ENCODE results near the gene CPA5. TPM values are rescaled to one million over a fixed set of nuclear protein-coding genes. Genes with fewer than 3 reads are reported as not detected.

Gene CPA5
- total and polyA plus RNA-seq, 2 of the 8 experiments (the other 6 are each of a cell fraction or from before 2014, with no cell fraction given): 0.12 TPM; not detected in 1

- FAIRE-seq: no peak
- CTCF ChIA-PET (ENCODE audit: partially characterized antibody): no interaction called here
- TF ChIP-seq JUN (IDR thresholded peaks at IDR 0.05; ENCODE audit: low read depth, low read length): no peak
- TF ChIP-seq CREB1 (IDR thresholded peaks at IDR 0.05): no peak
- TF ChIP-seq BCL11A (IDR thresholded peaks at IDR 0.05; ENCODE audit: low read depth in 2 of 2, low read length in 2 of 2): no peak
- no peak for TF ChIP-seq RAD21 (IDR thresholded peaks at IDR 0.05 in 1 of 2, conservative IDR thresholded peaks at IDR 0.05 in 1 of 2; ENCODE audit: low read depth in 2 of 2, low read length in 2 of 2)
- TF ChIP-seq EGR1 (IDR thresholded peaks at IDR 0.05; ENCODE audit: borderline replicate concordance, low read depth, low read length): no peak
- no peak for TF ChIP-seq CEBPB (IDR thresholded peaks at IDR 0.05; ENCODE audit: low read depth, low read length)
- no peak for TF ChIP-seq SAP30 (IDR thresholded peaks at IDR 0.05; ENCODE audit: insufficient read depth, insufficient replicate concordance, low read length)
- TF ChIP-seq, protein P1, sequence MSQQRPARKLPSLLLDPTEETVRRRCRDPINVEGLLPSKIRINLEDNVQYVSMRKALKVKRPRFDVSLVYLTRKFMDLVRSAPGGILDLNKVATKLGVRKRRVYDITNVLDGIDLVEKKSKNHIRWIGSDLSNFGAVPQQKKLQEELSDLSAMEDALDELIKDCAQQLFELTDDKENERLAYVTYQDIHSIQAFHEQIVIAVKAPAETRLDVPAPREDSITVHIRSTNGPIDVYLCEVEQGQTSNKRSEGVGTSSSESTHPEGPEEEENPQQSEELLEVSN (IDR thresholded peaks at IDR 0.05): no peak
- no peak for TF ChIP-seq SP2 (IDR thresholded peaks at IDR 0.05; ENCODE audit: low read length)
- TF ChIP-seq NRF1 (IDR thresholded peaks at IDR 0.05; ENCODE audit: low read depth, low read length): no peak
- TF ChIP-seq YY1 (IDR thresholded peaks at IDR 0.05; ENCODE audit: low read depth, low read length): no peak
- TF ChIP-seq SP4 (IDR thresholded peaks at IDR 0.05; ENCODE audit: low read length): no peak
- TF ChIP-seq MAFK (IDR thresholded peaks at IDR 0.05; ENCODE audit: low read depth, low read length): no peak
- TF ChIP-seq JUND (IDR thresholded peaks at IDR 0.05; ENCODE audit: low read length): no peak
- TF ChIP-seq EZH2 (IDR thresholded peaks at IDR 0.05; ENCODE audit: low read depth, low read length, severe bottlenecking): no peak
- no peak for TF ChIP-seq RXRA (IDR thresholded peaks at IDR 0.05; ENCODE audit: insufficient read depth, low read depth, low read length)
Observed at GRCh38 chr7:130299866-130300265, 44.8 kb upstream of the CPA5 start.

More at GRCh38 chr7:130299866-130300265, 44.8 kb upstream of the CPA5 start:
- Histone ChIP-seq H3K79me1 (ENCODE audit: low read depth, low read length) (no peaks in the 10 kb centered on the region), H2BK12ac (ENCODE audit: low read depth, low read length) (no peak overlapping the region), H2BK15ac (ENCODE audit: low read length) (no peak overlapping the region), H3K4me3 (ENCODE audit: extremely low read depth in 1 of 4, insufficient read depth in 2 of 4, low read depth in 3 of 4, low read length in 4 of 4) (no peak overlapping the region), H3K18ac (ENCODE audit: extremely low read depth, low read length) (no peak overlapping the region), H2BK120ac (replicated peaks; ENCODE audit: low read depth, low read length) (no peak overlapping the region), H3K4me2 (ENCODE audit: insufficient read depth in 1 of 2, low read depth in 2 of 2, low read length in 2 of 2) (no peak overlapping the region), H4K91ac (replicated peaks; ENCODE audit: insufficient read length, low read length) (no peak overlapping the region), H3K56ac (replicated peaks; ENCODE audit: insufficient read length, low read depth, low read length) (no peak overlapping the region), H3K4me1 (replicated peaks in 1 of 4; ENCODE audit: control insufficient read depth in 3 of 4, insufficient read depth in 4 of 4, low read length in 3 of 4) (no peaks in the 10 kb centered on the region), H3K9me3 (ENCODE audit: insufficient read depth in 2 of 2, low read depth in 1 of 2, low read length in 1 of 2) (no peaks in the 10 kb centered on the region), H4K5ac (ENCODE audit: insufficient read length, low read depth, low read length) (no peak overlapping the region), H3K23me2 (ENCODE audit: low read depth, low read length) (no peaks in the 10 kb centered on the region), H3K36me3 (ENCODE audit: control insufficient read depth in 2 of 4, insufficient read depth in 4 of 4, low read length in 3 of 4) (no peaks in the 10 kb centered on the region), H3K23ac (ENCODE audit: insufficient read length) (no peak overlapping the region), H2AK5ac (ENCODE audit: low read depth, low read length) (no peak overlapping the region), H3K79me2 (ENCODE audit: control insufficient read depth in 1 of 2, insufficient read depth in 2 of 2, low read length in 2 of 2) (no peaks in the 10 kb centered on the region), H3K14ac (ENCODE audit: insufficient read length) (no peak overlapping the region), H2AFZ (ENCODE audit: low read length) (no peak overlapping the region), H3K9ac (replicated peaks in 1 of 4; ENCODE audit: extremely low read depth in 1 of 4, low read depth in 3 of 4, low read length in 3 of 4) (no peak overlapping the region), H3K27me3 (replicated peaks in 1 of 4; ENCODE audit: control insufficient read depth in 3 of 4, extremely low read depth in 1 of 4, insufficient read depth in 3 of 4, low read length in 3 of 4) (no peaks in the 10 kb centered on the region), H4K20me1 (replicated peaks in 1 of 2; ENCODE audit: control insufficient read depth in 1 of 2, insufficient read depth in 2 of 2, low read length in 2 of 2) (no peaks in the 10 kb centered on the region), H2BK20ac (ENCODE audit: low read length) (no peak overlapping the region), H3K27ac (ENCODE audit: low read depth, low read length) (no peak overlapping the region), H2BK5ac (ENCODE audit: low read depth, low read length) (no peak overlapping the region), H4K8ac (ENCODE audit: extremely low read depth, insufficient read depth, low read length) (no peak overlapping the region), H3K4ac (replicated peaks; ENCODE audit: insufficient read length, low read depth, low read length) (no peak overlapping the region)
- POLR2A ChIA-PET (ENCODE audit: partially characterized antibody): no interaction called here
- 89% methylated on average over 7 of the region's 7 CpGs; no CpG with 5 or more reads in 1 of the 2 experiments for WGBS, 2 experiments (ENCODE audit: extremely low coverage in 1 of 2, insufficient coverage in 1 of 2, insufficient read length in 1 of 2, insufficient replicate concordance in 2 of 2, low coverage in 1 of 2, low lambda C conversion rate in 2 of 2, missing lambda C conversion rate in 1 of 2)
- no peak for DNase-seq (ENCODE audit: low read depth in 1 of 2, low spot score in 2 of 2)

Data from H1 (cell line).